A549 (cell line): ENCODE measurements around the gene ARAP1.

Experiments
- POLR2A ChIP-seq: IDR thresholded peaks from 2 replicates; pipeline ENCODE4 v1.6.1; 2012; ENCODE audit warnings: mild to moderate bottlenecking, low read length
- RAD21 ChIP-seq, 2 experiments: fragments of >200 bp in 1 of 2; sonication (Bioruptor Twin) in 1 of 2; formaldehyde crosslinking in 1 of 2; IDR thresholded peaks in 1 of 2; conservative IDR thresholded peaks in 1 of 2; 2 replicates in 1 of 2; 3 replicates in 1 of 2; pipeline ENCODE4 v1.6.1; 2012 to 2018; ENCODE audit warnings: inconsistent platforms in 1 of 2
- TF ChIP-seq, protein P1 (sequence below): fragments of >200 bp; sonication (Bioruptor Twin); formaldehyde crosslinking; IDR thresholded peaks from 3 replicates; pipeline ENCODE4 v1.5.1; 2016

DNA sequence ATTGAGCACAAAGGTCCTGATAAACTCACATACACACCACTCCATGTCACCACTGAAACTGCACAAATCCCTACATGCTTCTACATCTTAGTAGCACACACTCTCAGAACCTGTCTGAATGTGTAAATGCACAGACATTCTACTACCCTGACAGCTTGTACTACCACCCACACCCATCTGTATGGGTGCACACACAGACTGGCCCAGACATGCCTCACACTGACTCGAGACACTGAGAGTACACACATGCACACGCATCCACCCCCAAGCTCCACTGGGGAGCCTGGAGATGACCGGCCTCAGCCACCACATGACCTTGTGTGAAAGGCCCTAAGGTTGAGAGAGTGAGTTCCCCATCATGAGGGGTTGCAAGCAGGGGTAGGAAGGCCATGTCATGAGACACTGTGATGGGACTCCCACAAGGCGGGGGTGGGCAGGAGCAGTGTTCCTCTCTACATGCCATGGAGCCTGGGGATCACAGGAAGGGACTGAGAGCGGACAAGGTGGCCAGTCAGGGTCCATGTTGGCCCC lies 28.1 kb downstream of the ARAP1 start:
- no peak for TF ChIP-seq POLR2A
- TF ChIP-seq, protein P1, sequence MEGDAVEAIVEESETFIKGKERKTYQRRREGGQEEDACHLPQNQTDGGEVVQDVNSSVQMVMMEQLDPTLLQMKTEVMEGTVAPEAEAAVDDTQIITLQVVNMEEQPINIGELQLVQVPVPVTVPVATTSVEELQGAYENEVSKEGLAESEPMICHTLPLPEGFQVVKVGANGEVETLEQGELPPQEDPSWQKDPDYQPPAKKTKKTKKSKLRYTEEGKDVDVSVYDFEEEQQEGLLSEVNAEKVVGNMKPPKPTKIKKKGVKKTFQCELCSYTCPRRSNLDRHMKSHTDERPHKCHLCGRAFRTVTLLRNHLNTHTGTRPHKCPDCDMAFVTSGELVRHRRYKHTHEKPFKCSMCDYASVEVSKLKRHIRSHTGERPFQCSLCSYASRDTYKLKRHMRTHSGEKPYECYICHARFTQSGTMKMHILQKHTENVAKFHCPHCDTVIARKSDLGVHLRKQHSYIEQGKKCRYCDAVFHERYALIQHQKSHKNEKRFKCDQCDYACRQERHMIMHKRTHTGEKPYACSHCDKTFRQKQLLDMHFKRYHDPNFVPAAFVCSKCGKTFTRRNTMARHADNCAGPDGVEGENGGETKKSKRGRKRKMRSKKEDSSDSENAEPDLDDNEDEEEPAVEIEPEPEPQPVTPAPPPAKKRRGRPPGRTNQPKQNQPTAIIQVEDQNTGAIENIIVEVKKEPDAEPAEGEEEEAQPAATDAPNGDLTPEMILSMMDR: no peak
- TF ChIP-seq RAD21 (conservative IDR thresholded peaks at IDR 0.05 in 1 of 2, IDR thresholded peaks at IDR 0.05 in 1 of 2): no peak
